Measurements from ENCODE around the gene ENSA.
"Not testable (repeated sequence)": the region's sequence is repeated elsewhere in the genome, so short reads cannot be mapped to it uniquely, and the experiment has no call there.

Gene ENSA

DNA sequence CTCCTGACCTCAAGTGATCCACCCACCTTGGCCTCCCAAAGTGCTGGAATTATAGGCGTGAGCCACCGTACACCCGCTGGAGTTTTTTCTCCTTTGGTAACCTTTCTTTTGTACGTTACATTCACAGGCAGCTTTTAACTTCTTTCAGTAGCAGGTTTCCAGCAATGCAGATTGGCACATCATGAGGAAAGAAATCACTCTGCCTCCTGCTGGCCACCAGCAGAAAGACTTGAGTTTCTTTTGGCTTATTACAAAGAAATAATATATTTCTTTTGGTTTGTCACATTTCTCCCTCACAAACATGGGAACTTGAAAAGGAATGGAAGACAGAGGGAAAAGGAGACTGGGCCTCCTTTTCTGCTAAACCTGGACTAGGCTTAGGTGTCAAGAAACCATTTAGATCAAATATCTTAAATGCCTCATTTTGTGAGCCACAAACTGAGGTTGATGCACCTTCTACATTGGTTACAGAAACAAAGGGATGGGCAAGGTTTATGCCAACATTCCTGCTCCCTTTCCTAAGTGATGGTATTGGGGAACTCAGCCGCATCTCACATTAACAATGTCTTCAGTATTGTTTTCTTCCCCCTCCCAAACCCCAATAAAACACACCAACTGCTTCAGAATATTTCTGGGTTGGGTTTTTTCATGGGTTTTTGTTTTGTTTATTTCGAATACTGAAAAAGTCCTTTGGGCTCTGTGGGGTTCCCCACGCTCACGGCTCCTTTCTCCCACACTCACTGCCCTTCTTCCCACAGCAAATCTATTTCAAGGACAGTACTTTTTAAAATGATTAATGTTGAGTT is 7.7 kb downstream of the ENSA start:
- DNase-seq = peak; percentile 77

DNA sequence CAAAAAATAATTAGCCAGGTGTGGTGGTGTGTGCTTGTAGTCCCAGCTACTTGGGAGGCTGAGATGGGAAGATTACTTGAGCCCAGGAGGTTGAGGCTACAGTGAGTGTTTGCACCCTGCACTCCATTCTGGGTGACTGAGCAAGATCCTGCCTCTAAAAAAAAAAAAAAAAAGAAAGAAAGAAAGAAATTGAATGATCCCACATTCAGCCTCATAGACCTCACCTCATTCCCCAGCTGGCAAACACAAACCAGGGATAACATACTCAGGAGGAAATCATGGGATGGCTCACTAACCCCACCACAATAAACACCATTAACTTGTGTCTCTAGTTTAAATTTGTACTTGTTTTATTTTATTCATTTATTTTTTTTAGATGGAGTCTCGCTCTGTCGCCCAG is 8.5 kb downstream of the ENSA start:
- DNase-seq = no peak

DNA sequence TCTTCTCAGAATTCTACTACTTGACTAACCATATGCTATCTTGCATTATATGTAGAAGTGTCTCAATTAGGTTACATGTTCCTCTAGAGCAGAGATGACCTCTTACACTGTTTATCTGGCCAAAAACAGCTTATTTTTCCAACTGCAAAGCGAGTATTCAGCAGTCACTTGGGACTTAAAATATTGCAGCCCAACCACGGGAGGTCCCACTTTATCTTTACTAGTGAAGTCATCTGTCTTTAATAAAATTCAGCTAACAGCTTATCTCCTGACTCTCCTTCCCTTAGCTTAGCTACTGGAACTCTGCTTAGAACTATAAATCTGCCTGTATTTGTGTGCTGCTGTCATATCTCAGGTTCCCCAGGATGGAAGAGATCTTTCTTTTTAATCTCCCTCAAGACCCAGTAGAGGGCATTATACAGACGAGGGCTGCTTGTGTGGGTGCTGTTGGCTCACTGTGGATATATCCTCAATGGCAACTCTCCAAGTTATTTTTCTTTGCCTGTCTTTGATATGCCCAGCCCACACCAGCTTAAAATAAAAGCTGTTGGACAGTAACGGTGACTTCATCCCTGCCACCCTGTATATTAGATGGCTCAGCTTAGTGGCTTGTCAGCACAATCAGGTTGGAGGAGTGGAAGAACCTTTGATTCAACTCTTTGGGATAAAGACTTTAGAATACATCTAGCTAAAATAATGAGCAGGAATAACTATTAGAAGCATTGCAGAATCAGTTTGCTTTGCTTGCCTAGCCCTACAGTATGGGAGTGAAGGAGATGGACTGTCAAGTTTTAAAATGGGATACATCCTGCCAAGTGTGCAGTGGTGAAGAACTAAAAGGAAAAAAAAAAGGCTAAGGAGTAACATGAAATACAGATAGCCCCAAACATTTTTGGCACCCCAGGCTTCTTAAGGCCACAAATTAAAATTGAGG is 9.6 kb downstream of the ENSA start:
- DNase-seq = peak; percentile 44

DNA sequence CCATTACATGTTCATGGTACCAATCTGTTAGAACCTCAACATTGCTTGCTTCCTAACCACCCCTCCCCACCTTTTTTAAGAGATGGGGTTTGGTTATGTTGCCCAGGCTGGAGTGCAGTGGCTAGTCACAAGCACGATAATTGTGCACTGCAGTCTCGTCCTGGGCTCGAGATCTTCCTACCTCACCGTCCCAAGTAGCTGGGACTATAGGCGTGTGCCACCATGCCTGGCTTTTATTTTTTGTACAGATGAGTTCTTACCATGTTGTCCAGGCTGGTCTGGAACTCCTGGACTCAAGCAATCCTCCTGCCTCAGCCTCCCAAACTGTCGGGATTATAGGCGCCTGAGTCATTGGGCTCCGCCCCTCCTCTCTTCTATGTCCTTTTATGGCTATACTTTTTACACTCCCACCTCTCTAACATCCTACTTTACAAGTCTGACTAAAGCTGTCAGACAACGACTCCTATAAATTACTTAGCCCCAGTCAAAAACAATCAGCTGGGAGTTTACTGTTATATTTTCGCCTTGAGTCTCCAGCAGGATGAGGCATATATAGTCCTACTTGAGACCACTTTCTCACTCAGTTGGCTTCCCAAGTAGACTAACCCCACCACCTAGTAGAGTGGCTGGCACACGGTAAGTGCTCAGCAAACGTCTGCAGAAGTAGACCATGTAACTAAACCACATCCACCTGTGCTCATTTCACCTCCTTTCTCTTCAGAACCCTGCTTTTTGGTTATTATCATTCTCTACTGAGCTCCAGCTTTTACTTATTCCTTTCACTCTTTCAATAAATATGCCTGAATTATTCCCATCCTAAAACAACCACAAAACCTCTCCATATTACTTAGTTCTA is 13.8 kb downstream of the ENSA start:
- peak; percentile 37 for DNase-seq

DNA sequence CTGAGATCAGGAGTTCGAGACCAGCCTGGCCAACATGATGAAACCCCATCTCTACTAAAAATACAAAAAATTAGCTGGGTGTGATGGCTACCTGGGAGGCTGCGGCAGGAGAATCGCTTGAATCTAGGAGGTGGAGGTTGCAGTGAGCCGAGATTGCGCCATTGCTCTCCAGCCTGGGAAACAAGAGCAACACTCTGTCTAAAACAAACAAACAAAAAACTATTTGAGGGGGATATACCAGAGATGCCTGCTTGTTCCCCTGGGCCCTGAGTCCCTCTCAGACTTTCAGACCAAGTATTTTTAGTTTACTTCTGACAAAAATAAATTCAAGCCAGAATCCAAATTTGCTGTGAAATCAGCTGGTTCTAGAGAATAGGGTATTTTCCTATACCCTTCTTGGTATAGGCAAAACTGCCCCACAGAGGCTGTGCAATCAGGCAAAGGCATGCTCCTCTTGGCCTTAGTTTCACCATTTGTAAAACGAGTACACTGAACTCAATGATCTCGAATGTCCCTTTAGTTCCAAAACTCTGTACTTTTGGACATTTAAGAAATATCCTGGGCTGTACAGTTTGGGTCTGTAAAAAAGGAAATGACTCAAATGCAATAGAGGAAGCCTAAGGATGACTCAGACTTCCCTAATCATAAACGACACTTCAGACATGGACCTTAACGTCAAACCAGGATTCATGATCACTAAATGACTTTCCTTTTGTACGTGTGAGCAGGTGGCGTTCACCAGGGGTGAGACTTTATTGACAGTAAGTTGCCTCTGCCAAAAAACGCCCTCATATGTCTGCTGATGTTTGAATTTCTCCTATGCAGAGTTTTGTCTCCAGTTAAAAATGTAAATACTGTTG is 16.1 kb downstream of the ENSA start:
- peak; percentile 71 for DNase-seq

DNA sequence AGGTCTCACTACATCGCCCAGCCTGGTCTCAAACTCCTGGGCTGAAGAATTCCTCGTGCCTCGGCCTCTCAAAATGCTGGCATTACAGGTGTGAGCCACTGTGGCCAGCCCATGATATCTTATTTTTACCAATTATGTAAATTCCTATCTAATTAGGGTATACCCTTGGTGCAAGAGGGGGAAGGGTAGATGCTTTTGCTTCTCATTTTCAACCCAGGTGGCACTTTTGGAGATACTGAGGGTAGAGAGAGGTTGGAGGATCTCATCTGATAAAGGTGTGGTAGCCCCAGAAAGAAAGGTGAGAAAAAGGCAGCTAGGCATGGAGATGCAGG is 17.4 kb downstream of the ENSA start:
- no peak for DNase-seq

DNA sequence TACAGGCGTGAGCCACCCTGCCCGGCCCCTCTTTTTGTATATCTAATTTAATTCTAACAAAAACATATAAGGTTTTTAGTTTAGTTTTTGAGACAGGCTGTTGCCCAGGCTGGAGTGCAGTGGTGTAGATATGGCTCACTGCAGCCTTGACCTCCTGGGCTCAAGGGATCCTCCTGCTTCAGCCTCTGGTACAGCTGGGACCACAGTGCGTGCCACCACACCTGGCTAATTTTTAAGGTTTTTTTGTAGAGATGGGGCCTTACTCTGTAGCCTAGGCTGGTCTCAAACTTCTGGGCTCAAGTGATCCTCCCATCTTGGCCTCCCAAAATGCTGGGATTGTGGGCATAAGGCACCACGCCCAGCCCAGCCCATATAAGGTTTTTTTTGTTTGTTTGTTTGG is 18.8 kb downstream of the ENSA start:
- DNase-seq = no peak

DNA sequence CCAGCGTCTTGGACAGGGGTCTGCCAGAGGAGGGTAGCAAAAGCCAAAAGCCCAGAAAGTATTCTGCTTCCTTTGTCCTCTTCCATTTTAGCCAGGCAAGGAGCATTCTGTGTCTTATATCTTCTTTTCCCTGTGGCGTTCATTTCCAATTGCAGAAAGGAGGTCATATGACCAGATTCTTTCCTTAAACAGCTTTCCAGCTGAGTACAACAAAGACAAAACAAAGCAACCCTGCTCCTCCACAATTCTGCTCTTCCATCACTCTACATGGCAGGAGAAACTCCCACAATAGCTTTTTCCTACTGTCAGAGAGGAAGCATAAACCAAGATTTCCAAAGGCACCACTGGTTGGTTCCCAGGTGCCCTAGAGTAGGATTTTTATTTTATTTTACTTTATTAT is 19.7 kb downstream of the ENSA start:
- DNase-seq = no peak

DNA sequence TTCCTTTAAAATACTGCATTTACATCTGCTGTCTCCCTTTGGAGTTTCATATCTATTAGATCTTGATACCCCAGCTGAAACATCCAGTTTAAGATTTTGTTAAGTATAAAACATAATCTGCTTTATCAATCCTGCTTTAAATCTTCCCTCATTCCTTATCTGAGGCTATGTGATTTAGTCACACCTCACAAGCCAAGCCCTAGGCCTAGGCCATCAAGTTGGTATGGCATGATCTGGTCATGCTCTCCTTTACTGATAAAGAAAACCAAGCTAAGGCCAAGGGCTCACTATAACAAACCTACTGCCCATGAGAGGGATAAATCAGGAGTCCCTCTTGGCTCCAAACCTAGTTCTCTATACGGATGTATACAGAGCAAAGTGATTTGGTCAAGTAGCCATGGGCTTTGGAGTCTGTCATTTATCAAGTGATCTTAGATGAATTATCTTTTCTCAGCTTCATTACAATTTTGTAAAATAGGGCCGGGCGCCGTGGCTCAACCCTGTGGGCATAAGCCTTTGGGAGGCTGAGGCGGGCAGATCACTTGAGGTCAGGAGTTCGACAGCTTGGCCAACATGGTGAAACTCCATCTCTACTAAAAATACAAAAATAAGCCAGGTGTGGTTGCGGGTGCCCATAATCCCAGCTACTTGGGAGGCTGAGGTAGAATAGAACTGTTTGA is 22.8 kb downstream of the ENSA start:
- DNase-seq = no peak

DNA sequence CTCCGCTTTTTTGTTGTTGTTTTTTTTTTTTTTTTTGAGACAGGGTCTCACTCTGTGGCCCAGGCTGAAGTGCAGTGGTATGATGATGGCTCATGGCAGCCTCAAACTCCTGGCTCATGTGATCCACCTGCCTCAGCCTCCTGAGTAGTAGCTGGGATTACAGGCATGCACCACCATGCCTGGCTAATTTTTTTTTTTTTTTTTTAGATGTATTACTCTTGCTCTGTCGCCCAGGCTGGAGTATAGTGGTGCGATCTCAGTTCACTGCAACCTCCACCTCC is 24.0 kb downstream of the ENSA start:
- DNase-seq = not testable (repeated sequence)

DNA sequence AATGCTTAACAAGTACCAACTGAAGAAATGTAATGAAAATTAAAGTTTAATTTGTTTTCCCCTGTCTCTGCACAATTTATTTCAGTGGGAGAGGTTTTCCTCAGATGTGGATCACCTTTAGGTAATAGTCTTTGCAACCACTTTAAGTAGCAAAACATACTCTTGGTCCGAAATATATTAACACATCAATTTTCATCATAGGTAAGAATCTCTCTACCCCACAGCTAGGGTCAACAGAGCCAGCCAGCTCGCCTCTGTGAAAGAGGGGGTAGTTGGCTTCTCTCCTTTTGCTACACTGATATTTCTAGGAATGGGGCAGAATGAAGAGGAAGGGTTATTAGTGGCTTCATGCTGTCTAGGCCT is 25.2 kb downstream of the ENSA start:
- DNase-seq = no peak

DNA sequence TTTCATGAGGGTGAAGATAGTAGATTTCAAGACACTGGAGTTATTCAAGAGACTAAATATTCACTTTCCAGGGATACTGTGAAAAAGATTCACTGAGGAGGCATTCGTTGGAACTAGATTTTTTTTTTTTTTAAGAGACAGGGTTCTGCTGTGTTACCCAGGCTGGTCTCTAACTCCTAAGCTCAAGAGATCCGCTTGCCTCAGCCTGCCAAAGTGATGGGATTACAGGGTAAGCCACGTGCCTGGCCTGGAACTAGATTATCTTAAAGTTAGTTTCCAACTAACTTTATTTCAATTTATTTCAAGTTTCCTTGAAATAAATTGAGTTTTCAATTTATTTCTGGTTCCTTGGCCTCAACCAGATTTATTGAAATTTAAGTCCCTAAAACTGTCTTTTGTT is 25.7 kb downstream of the ENSA start:
- no peak for DNase-seq

DNA sequence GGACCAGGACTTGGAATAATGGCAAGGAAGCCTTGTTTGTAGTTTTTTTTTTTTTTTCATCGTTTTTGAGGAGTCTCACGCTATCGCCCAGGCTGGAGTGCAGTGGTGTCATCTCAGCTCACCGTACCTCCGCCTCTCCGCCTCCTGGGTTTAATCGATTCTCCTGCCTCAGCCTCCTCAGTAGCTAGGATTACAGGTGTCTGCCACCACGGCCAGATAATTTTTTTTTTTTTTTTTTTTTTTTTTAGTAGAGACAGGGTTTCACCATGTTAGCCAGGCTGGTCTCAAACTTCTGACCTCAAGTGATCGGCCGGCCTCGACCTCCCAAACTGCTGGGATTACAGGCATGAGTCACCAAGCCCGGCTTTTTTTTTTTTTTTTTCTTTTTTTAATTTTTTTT is 27.0 kb downstream of the ENSA start:
- DNase-seq = not testable (repeated sequence)

DNA sequence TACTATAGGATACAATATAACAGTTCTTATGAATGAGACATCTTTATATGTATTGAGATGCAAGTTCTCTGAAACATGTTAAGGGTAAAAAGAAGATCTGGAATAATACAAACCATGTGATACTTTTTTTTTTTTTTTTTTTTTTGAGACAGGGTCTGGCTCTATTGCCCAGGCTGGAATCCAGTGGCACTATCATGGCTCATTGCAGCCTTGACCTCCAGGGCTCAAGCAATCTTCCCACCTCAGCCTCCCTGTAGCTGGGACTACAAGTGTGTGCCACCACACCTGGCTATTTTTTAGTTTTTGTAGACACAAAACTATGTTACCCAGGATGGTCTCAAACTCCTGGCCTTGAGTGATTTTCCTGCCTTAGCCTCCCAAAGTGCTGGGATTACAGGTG is 27.9 kb downstream of the ENSA start:
- no peak for DNase-seq

DNA sequence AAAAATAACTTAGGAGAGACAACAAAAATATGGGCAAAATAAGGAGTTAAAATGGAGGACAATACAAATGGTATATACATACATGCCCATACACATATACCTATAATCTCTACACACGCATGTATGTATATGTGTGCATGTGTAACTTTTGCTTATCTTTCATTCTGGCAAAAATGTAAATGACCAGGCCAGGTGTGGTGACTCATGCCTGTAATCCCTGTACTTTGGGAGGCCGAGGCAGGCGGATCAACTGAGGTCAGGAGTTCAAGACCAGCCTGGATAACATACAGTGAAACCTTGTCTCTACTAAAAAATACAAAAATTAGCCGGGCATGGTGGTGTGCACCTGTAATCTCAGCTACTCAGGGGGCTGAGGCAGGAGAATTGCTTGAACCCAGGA is 31.1 kb downstream of the ENSA start:
- DNase-seq = not testable (repeated sequence)

DNA sequence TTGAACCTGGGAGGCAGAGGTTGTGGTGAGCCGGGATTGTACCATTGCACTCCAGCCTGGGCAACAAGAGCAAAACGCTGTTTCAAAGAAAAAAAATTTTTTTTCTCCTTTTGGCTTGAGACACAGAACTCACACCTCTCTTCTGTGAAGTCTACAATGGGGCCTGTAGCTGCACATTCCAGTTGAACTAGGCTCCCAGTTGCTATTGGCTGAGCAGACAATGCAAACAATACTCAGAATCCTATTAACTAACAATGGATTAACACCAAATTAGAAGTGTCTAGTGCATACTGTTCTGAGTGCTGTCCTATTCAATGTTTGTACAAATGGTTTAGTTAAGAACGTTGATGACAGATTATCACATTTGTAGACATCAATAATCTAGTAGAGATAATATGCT is 32.4 kb downstream of the ENSA start:
- no peak for DNase-seq

DNA sequence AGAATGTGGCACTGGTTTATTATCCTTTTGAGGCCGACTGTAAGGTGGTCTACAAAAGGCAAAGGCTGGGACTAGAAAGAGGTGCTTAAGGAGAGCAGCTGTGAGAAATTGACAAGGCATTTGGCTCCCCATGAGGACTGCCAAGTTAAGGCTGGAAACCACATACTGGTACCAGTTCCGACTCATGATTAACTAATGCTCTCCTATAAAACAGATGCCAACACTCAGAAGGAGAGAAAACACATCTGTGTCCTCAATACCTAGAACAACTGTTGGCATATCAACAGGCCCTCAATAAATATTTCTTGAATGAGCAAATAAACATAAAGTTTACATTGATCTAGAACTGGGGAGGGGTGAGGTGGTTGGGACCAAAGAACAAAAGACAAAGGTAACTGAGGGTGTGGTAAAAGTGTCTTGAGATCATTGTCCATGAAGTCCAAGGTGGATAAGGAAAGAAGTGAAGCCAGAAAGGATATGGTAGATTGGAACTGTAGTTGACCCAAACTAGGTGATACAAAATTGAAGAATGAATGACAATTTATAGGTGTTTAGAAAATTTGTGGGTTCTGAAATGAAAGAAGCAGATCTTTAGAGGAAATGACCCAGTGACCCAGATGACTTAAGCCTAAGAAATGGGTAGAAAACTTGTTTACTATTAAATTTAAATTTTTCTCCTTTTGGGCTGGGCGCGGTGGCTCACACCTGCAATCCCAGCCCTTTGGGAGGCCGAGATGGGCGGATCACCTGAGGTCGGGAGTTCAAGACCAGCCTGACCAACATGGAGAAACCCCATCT is 33.1 kb downstream of the ENSA start:
- DNase-seq = no peak

DNA sequence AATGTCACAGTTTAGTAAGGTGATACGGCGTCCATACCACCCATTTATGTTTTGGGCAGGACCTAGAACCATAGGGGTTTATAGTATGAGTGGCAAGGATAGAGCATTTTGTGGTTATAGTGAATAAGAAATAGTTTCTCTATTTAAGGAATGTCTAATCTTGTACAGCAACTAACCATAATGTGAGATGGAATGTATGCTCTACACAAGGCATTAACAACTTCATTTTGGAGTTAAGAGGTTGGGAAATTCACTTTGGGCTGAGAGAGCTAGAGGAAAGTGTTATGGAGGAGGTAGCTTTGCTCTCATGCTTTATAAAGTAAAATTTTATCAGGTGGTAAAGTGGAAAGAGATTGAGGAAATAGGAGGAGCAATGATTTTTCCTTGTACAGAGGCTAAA is 47.0 kb downstream of the ENSA start:
- no peak for DNase-seq

DNA sequence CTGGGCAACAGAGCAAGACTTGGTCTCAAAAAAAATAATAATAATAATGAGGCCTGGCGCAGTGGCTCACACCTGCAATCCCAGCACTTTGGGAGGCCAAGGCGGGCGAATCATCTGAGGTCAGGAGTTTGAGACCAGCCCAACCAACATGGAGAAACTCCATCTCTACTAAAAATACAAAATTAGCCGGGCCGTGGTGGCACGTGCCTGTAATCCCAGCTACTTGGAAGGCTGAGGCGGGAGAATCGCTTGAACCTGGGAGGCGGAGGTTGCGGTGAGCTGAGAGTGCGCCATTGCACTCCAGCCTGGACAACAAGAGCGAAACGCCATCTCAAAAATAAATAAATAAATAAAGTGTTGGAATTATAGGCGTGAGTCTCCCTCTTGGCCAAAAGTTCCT is 47.5 kb downstream of the ENSA start:
- DNase-seq = not testable (repeated sequence)

DNA sequence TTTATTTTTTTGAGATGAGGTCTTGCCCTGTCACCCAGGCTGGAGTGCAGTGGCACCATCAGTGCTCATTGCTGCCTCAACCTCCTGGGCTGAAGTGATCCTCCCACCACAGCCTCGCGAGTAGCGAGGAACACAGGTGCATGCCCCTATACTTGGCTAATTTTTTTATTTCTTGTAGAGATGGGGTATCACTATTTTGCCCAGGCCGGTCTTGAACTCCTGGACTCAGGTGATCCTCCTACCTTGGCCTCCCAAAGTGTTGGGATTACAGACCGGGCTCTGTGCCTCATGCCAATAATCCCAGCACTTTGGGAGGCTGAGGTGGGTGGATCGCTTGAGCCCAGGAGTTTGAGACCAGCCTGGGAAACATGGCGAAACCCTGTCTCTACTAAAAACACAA is 48.0 kb downstream of the ENSA start:
- not testable (repeated sequence) for DNase-seq

DNA sequence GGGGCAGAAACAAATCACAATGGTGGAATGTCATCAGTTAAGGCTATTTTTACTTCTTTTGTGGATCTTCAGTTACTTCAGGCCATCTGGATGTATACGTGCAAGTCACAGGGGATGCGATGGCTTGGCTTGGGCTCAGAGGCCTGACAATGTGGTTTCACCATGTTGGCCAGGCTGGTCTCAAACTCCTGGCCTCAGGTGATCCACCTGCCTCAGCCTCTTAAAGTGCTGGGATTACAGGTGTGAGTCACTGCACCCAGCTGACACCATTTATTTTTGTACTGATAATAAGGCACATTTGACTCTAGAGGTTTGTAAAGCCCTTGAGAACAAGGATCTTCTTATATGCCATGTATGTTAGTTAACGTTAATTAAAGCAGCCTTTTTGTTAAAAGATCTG is 48.4 kb downstream of the ENSA start:
- not testable (repeated sequence) for DNase-seq

Measured in CD4-positive, alpha-beta T cell treated with Interleukin-12 subunit alpha and Interleukin-12 subunit beta, for 1 hour (primary cell).